ENCODE data around the gene TMEM74B.

DNA sequence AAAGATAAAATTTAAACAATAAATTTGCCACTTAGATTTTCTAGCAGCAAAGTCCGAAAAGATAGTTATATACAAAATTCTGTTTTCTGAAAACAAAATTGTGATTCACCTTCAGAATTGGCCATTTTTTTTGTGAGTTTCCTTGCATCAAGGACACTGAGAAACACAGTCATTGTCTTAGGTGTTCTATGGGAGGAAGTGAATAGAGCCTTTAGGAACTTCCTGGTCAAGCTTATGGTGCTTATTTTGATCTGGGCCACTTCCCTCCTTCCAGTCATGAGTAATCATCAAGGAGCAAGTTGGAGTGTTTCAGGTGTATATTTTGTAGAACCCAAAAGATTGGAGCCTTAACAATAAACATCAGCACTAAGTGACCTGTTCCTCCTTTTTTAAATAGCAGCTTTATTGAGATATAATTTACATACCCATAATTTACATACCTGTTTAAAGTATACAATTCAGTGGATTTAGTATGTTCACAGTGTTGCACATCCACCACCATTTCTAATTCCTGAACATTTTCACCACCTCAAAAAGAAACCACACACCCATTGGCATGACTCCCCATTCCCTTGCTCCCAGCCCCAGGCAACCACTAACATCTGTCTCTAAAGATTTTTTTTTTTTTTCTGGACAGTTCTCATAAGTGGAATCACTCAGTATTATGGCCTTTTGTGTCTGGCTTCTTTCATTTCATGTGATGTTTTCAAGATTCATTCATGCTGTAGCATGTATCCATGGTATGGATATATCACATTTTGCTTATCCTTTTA, 17.6 kb downstream of the TMEM74B start:
- TF ChIP-seq TAF1 (IDR thresholded peaks at IDR 0.05; ENCODE audit: borderline replicate concordance, insufficient read depth, low read length) (no peak), REST (IDR thresholded peaks at IDR 0.05; ENCODE audit: insufficient read depth in 1 of 2, low read depth in 2 of 2, low read length in 2 of 2) (no peak), POLR2AphosphoS5 (IDR thresholded peaks at IDR 0.05; ENCODE audit: low read depth, low read length) (no peak), FOXP2 (optimal IDR thresholded peaks at IDR 0.05; ENCODE audit: borderline replicate concordance, extremely low read depth, extremely low read length, insufficient read depth) (no peak)

Measured in PFSK-1 (cell line).